GM21423 (cell line): ENCODE data around the gene LMO7.

Experiments used
- ATAC-seq: cut with Tn5 transposase; IDR thresholded peaks from one replicate; pipeline ENCODE4 v1.9.1; 2021; ENCODE audit warnings: mild to moderate bottlenecking, moderate library complexity; ENCODE audit not compliant: unreplicated experiment

The LMO7 gene

DNA sequence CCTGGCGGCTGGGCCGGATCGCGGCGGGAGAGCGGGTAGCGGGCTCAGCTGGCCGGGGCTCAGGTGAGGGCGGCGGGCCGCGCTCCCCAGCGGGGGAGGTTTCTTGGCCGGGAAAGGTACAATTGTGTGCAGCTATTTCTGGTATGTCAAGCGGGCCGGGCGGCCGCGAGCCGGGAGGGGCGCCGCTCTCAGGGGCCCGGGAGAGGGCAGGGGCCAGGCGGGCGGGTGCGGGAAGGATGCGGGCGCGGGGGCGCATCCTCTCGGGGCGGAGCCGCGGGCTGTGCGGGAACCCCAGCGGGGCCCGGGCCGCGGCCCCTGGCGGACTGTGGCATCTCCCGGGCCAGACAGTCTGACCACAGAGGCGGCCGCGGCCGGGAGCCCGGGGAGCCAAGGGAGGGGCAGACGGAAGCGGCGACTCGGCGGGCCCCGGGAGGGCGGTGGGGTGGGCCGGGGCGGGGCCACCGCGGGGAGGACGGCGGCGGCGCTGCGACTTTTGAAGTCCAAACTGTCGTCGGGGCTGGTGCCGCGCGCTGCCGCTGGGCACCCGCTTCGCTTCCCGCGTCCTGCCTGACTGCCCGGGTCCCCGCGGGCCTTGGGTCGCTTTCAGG lies at the start of gene LMO7:
Gene LMO7, plus strand, starts transcription at position 503 of the 608 bp plus-strand sequence. CDS start 328 bp downstream, outside the sequence.
- ATAC-seq: peak; percentile 66

GRCh38 chr13:75587679-75588078 lies 48.5 kb upstream of the LMO7 start:
- ATAC-seq: no peak

- ATAC-seq: no peak
These were observed 39.4 kb upstream of the LMO7 start for GRCh38 chr13:75596657-75597182.

GRCh38 chr13:75600371-75600770 lies 35.8 kb upstream of the LMO7 start:
- ATAC-seq: no peak

- no peak for ATAC-seq
These were observed 33.1 kb upstream of the LMO7 start for GRCh38 chr13:75603038-75603437.

DNA sequence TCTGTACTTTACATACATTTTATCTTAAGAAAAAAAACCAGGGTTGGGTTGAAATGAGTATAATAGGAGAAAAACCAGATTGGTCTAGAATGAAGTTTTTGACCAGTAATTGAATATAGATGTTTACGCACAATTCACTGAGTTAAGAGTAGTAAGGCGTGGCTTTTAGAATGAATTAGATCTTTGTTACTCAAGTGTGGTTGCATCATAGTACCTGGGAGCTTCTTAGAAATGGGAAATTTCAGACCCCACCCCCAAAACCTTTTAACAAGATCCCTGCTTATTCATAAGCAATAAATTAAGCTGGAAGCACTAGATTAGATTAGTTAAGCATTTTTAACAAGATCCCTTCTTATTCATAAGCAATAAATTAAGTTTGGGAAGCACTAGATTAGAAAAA lies 28.7 kb upstream of the LMO7 start:
- ATAC-seq: no peak

DNA sequence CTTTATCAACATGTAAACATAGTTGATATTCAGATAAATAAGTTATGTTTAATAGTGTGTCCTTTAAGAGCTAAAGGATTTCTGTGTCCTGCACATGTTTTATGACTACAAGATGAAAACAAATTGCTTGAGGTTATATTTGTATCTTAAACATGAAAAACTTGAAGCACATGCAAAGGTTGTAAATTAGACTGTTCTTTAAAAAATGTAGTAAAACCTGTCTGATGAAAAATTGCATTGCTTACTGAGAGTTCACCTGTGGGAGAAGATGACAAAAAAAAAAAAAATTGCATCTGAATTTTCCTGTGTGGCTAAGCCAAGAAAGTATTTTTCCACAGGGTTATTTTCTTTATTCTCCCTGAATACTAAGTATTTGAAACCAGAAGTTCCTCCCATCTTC lies 25.7 kb upstream of the LMO7 start:
- ATAC-seq: no peak

GRCh38 chr13:75612354-75612753 lies 23.8 kb upstream of the LMO7 start:
- ATAC-seq: no peak

GRCh38 chr13:75617230-75617629 lies 18.9 kb upstream of the LMO7 start:
- no peak for ATAC-seq

- no peak for ATAC-seq
These were observed 17.8 kb upstream of the LMO7 start for GRCh38 chr13:75618308-75618707.

- ATAC-seq: no peak
These were observed 16.1 kb upstream of the LMO7 start for GRCh38 chr13:75620020-75620419.

DNA sequence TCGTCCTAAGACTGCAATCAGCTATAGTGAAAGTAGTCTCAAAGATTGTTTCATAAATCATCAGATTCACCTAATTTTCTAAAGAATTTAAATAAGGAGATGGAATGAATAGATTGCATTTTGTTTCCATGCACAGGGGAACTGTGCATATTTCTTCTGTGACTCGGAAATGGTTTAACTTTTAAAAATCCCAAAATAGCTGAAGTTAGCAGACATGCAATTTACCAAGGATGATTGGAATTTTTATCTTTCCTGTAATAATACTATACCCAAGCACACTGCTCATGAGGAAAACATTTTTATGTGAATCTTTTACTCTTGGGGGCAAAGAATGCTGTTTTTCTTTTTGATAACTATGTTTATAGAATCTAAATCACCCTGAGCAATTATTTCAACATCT lies 15.0 kb upstream of the LMO7 start:
- no peak for ATAC-seq

GRCh38 chr13:75628801-75629200 lies 7.3 kb upstream of the LMO7 start:
- no peak for ATAC-seq

- no peak for ATAC-seq
These were observed 2.8 kb upstream of the LMO7 start for GRCh38 chr13:75633285-75633684.

DNA sequence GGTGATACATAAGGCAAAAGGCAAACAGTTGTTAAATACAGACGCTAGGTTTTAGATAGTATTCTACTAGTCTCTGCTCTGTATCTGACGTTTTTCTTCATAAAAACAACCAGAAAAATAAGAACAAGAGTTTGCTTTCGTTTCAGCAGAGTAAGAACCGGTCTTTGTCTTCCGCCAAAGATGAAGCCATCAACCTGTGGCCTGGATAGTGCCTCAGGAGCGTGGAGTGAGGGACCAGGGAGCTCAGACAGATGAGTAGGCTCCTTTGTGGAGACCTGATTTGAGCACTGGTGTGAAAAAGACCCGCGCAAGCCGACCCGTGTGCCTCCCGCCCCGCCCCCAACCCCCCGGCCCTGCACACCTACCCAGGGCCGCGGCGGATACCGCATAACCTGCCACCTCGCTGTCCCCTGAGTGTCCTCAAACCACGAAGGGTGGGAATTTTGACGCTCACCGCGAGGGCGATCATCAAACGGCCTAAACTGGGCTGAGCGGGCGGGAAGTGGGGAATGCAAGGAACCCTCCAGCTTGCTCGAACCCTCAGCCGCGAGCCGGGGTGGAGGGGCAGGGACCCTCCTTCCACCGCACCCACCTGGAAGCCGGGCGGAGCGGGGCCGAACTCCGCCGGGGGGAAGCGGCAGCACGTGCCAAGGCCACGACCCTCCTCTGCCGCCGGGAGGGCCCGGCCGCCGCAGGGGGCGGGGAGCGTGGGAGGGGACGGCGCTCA lies 866 bp upstream of the LMO7 start:
- no peak for ATAC-seq

- peak; percentile 50 for ATAC-seq
These were observed 478 bp downstream of the LMO7 start for GRCh38 chr13:75636436-75637180.

GRCh38 chr13:75637181-75637750 lies 1.1 kb downstream of the LMO7 start:
- ATAC-seq: no peak

DNA sequence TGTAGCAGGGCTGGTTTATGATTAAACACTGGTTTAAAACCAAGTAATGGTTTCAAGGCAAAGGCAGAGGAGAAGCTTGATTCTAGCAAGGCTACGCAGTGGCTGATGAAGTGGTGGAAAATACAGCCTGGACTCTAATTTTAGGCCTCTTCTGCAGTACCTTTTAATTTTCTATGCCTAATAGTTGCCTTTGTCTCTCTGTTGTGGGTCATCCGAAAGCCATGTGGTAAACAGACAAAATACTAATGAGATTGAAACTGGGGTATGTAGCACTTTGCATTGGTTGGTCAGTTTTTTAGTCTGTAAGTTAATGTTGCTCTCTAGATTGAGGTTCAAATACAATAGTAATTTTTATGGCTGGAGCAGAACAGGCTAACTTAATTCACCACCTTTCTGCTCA lies 3.3 kb downstream of the LMO7 start:
- no peak for ATAC-seq

- no peak for ATAC-seq
These were observed 4.9 kb downstream of the LMO7 start for GRCh38 chr13:75641026-75641425.

- ATAC-seq: no peak
These were observed 7.1 kb downstream of the LMO7 start for GRCh38 chr13:75643182-75643581.

DNA sequence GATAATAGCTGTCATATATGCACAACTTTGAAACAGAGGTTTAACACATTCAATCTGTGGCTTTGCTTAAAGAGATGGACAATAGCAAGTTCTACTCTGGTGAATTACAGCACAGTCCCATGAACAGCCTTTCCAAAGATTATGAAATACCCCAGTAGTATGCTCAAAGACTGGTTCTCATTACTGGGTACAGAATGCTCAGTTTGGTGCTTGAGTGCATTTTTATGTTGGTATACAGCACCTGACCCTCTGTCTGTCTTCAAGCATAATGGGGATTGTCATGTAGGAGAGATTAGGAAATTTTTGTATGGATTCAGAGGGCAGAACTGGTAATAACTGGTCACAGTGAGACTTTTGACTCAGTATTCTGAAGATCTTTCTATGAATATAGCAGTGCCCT lies 7.6 kb downstream of the LMO7 start:
- no peak for ATAC-seq
